Epithelial cell of esophagus (primary cell): ENCODE measurements around the gene MFAP4.
A peak's percentile ranks its signal among the peaks of the same experiment; 100 is the strongest.

ENCODE experiments used
- DNase-seq: peaks from one replicate; pipeline ENCODE4 v3.0.0; 2010; ENCODE audit warnings: low read depth
- H3K4me3 ChIP-seq: 2 replicates; pipeline ENCODE4 v1.5.1; 2011; ENCODE audit warnings: mild to moderate bottlenecking, low read length, control low read depth
- CTCF ChIP-seq: IDR thresholded peaks from 2 replicates; pipeline ENCODE4 v1.5.1; 2011; ENCODE audit warnings: low read depth, mild to moderate bottlenecking, low read length, control low read depth, inconsistent platforms; ENCODE audit not compliant: insufficient read depth; ENCODE audit errors: missing control alignments

The MFAP4 gene

GRCh38 chr17:19369846-19370492 is 17.0 kb downstream of the MFAP4 start:
- peak; percentile 61 for DNase-seq
- TF ChIP-seq CTCF: no peak
- no peak overlapping the region for H3K4me3 ChIP-seq

- no peak for TF ChIP-seq CTCF
- no peak for DNase-seq
- no peak overlapping the region for H3K4me3 ChIP-seq
These were observed 17.7 kb downstream of the MFAP4 start for GRCh38 chr17:19369107-19369778.

GRCh38 chr17:19368229-19368628 is 18.8 kb downstream of the MFAP4 start:
- no peak for TF ChIP-seq CTCF
- H3K4me3 ChIP-seq: no peak overlapping the region
- no peak for DNase-seq

GRCh38 chr17:19366637-19366972 is 20.4 kb downstream of the MFAP4 start:
- TF ChIP-seq CTCF: no peak
- no peak overlapping the region for H3K4me3 ChIP-seq
- DNase-seq: no peak

- TF ChIP-seq CTCF: no peak
- DNase-seq: no peak
- no peak overlapping the region for H3K4me3 ChIP-seq
These were observed 21.0 kb downstream of the MFAP4 start for GRCh38 chr17:19365833-19366636.

GRCh38 chr17:19365499-19365817 is 21.5 kb downstream of the MFAP4 start:
- DNase-seq: no peak
- no peak for TF ChIP-seq CTCF
- H3K4me3 ChIP-seq: no peak overlapping the region
